Kidney glomerular epithelial cell (primary cell): ENCODE measurements around the gene BCCIP.

Source experiments
- DNase-seq: peaks from one replicate; lab custom pipeline; 2025; lab: John Stamatoyannopoulos, UW

Gene BCCIP

DNA sequence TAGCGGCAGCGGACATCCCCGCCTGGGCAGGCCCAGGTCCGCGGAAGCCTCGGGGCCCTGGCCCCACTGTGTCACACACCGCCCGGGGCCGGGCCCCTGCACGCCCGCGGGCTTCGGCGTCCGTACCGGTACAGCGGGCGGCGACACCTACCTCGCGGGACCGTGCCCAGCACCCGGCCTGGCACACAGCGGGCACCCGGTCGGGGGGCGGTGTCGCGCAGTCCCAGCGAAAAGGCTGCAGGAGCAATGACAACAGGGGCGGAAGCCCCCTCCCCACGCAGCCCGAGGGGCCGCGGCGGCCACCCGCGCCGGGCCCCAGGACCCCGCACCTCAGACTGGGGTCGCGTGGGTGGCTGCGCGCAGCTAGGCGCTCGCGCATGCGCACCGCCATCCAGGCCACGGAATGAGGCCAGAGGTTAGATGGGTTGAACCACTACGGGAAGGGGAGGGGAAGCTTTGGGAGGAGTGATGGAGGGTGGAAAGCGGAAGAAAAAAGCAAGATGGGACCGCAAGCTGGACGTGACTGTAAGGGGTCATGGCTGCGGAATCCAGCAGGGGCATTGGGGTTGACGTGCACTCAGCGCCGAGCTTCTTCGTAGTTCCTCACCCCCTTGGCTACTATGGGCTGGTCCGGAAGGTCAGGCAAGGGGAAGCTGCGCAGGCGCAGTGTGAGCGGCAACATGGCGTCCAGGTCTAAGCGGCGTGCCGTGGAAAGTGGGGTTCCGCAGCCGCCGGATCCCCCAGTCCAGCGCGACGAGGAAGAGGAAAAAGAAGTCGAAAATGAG lies at the start of gene BCCIP, which contains the start of gene UROS:
Gene BCCIP (plus strand): TSS at position 669 of the 785 bp plus-strand sequence. CDS start 12 bp downstream, at position 681.
Gene UROS (minus strand): TSS at position 381 of the 785 bp plus-strand sequence. CDS start 6,759 bp downstream, outside the sequence.
- peak; percentile 98 for DNase-seq

- DNase-seq: no peak
Observed at GRCh38 chr10:125773687-125774543, 49.4 kb upstream of the BCCIP start.

GRCh38 chr10:125774581-125775191 lies 48.7 kb upstream of the BCCIP start:
- no peak for DNase-seq

DNA sequence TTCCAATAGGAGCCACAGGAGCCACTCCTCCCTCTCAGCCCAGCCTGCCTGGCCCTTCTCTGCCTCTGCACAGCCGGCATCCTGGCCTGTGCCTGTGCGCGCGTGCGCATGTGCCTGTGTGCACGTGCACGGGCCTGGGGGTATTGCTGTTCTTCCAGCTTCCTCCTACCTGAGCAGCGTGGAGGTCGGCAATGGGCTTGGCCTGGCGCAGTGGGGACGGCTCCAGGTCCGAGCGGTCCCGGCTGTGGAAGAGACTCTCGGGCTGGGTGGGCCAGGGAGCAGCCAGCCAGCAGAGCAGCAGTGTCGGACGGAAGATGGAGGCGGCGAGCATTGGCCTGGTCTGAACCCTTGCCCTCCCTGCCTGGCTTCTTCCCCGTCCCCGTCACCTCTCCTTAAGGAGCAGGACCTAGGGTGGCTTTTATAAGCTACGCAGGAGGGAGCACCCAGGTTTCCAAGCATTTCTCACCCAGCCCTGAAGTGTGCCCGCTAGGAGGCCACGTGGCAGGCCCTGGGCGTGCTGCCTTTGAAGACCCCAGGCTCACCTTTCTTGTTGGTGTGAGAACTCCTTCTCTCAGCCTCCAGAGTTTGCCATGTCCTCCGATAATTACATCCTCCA lies 47.7 kb upstream of the BCCIP start, which contains the start of gene MMP21:
Gene MMP21 (minus strand): TSS at position 331 of the 616 bp plus-strand sequence. CDS start 0 bp downstream, at position 331.
- DNase-seq: no peak

DNA sequence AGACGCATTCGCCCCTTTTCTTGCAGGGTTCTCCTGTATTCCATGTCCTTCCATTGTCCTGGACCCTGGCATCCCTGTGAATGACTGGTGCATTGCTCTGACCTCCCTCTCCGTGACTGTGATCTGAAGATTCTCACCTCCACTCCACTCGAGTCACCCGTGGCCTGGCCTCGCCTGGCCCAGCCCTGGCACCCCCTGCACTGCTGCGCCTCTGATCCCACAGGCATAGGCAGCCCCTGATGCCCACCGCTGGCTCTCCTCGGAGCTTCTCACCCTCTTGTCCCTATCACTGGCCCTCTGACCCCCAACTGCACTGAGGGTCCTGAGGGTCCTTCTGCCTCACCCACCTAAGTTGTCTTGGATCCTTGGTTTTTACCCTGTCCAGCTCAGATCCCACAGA lies 45.5 kb upstream of the BCCIP start:
- no peak for DNase-seq

DNA sequence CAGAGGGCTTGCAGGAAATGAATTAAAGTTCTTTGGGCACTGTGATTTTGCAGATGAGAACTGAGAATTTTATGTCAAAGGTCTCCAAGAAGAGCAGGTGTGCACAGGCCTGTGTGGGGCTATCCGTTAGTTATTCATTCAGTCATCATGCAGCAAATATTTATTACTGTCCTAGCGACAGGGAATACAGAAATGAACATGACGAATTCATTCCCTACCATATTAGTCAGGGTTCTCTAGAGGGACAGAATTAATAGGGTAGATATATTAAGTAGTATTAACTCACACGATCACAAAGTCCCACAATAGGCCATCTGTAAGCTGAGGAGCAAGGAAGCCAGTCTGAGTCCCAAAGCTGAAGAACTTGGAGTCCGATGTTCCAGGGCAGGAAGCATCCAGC lies 44.8 kb upstream of the BCCIP start:
- DNase-seq: no peak

GRCh38 chr10:125779403-125780327 lies 43.7 kb upstream of the BCCIP start:
- no peak for DNase-seq

DNA sequence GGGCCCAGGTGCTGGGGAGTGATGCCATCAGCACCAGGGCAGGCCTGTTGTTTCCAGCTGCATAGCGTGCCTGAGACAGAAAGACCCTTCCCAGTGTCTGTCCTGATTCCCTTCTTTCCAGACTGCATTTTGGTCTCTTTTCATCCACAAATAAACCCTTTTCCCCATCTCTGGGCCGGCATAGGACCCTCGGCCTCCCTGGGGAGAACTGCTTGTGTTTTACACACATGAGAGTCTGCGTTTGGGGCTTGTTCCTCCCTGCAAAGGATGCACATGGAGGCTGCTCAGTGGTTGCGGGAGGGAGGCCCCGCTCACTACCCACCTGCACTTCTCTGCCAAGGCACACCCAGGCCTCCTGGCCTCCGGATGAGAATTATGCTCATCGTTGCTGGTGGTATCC lies 42.0 kb upstream of the BCCIP start:
- no peak for DNase-seq

- no peak for DNase-seq
Observed at GRCh38 chr10:125782054-125782453, 41.3 kb upstream of the BCCIP start.

GRCh38 chr10:125782616-125783015 lies 40.7 kb upstream of the BCCIP start:
- no peak for DNase-seq

- DNase-seq: no peak
Observed at GRCh38 chr10:125783408-125783807, 39.9 kb upstream of the BCCIP start.

GRCh38 chr10:125783957-125784356 lies 39.4 kb upstream of the BCCIP start:
- no peak for DNase-seq

DNA sequence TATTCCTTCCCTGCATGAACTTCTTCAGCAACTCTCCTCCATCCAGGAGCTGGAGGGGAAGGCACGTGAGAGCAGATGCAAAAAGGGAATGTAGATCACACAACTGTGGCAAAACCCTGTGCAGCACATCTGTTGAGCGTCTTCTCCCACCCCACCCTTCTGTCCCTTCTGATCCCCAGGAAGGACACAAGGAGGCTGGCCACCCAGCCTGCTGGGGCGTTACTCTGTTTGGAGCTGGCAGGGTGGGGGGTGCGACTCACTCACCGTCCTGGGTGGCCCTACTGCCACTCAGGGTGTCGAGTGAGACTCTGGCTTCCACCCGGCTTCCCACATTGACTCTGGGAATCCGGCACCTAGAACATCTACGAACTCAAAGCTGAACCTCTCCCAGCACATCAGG lies 37.6 kb upstream of the BCCIP start:
- no peak for DNase-seq

GRCh38 chr10:125788156-125789034 lies 35.0 kb upstream of the BCCIP start:
- DNase-seq: no peak

DNA sequence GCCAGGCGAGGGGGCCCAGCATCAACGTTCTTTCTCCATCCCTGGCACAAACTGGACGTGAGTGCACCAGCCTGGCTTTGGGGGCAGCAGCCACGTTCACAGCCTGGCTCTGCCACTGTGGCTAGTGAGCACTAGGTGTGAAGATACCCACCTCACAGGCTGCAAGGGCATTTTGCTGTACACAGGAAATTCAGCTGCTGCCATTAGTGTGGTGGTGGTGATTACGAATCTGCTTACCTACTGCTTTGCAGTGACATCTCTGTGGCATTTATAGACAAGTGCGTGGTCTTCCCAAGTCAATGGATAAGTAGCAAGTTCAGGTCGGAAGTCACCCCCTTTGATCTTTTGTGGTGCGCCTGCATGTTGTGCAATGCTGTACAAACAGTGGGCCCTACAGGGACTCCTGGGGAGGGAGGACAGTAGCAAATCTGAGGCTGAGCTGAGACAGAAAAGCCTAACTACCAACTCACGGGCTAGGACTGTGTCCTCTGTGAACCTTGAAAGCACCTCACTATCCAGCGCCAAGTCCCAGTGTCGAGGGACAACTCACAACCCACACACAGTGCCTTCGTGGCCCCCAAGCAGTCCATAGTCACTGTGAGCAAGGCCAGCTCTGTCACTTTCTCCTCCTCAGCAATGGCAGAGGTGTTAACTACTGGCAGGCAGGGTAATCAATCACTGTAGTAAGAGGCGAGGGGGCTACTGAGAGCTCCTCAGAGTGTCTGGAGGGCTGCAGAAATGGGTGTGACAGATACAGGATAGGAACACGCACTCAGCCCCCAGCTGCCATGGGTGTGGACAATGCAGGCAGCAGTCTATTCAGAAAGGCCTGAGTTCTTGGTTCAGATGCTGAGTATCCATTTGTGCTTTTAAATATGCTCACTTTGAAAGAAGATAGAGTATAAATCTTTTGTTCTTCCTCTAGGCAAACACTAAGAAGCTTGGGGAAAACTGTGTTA lies 30.7 kb upstream of the BCCIP start:
- DNase-seq: no peak

- DNase-seq: no peak
Observed at GRCh38 chr10:125795128-125795527, 28.2 kb upstream of the BCCIP start.

DNA sequence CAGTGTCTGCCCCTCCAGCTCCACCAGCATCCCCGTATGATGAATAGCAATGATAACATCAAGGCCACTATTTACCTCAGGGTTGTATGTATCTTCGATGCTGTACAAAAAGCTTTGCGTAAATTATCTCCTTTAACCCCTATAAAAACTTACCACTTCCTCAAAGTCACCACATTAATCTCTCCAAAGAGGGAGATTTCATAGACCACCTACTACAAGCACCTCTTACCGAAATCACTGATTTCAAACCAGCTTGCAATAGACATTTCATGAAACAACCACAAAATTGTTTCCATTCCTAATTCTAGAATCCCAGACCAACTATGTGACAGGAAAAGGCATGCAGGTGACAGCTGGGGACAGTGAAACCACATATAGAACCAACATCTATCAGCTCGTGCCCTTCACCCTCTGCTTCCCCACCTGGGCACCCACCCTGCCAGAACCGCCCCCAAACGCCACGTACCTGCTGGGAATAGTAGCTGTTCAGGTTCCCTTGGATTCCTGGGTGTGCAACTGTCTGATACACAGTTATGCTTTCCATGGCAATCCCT lies 27.6 kb upstream of the BCCIP start:
- no peak for DNase-seq

GRCh38 chr10:125797424-125797823 lies 25.9 kb upstream of the BCCIP start:
- no peak for DNase-seq
